ENCODE results near the gene CCDC33. TPM values are rescaled to one million over a fixed set of nuclear protein-coding genes. Genes with fewer than 3 reads are reported as not detected.

The CCDC33 gene
- total RNA-seq, 1 donor from 2014 or later: 0.25 TPM

- Histone ChIP-seq H3K36me3 (ENCODE audit: control insufficient read depth, insufficient read depth, low read length) (no peaks in the 10 kb centered on the region), H3K4me3 (ENCODE audit: low read depth, low read length) (no peak overlapping the region), H3K27me3 (ENCODE audit: control insufficient read depth, insufficient read depth, low read length) (peaks cover 2% of the 10 kb centered on the region)
- TF ChIP-seq, protein P1, sequence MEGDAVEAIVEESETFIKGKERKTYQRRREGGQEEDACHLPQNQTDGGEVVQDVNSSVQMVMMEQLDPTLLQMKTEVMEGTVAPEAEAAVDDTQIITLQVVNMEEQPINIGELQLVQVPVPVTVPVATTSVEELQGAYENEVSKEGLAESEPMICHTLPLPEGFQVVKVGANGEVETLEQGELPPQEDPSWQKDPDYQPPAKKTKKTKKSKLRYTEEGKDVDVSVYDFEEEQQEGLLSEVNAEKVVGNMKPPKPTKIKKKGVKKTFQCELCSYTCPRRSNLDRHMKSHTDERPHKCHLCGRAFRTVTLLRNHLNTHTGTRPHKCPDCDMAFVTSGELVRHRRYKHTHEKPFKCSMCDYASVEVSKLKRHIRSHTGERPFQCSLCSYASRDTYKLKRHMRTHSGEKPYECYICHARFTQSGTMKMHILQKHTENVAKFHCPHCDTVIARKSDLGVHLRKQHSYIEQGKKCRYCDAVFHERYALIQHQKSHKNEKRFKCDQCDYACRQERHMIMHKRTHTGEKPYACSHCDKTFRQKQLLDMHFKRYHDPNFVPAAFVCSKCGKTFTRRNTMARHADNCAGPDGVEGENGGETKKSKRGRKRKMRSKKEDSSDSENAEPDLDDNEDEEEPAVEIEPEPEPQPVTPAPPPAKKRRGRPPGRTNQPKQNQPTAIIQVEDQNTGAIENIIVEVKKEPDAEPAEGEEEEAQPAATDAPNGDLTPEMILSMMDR (IDR thresholded peaks at IDR 0.05; ENCODE audit: insufficient read depth, low read length, poor library complexity, severe bottlenecking): no peak
- no peak for DNase-seq (ENCODE audit: low read depth)
These were observed 7.4 kb upstream of the CCDC33 start for GRCh38 chr15:74228723-74229081.

DNA sequence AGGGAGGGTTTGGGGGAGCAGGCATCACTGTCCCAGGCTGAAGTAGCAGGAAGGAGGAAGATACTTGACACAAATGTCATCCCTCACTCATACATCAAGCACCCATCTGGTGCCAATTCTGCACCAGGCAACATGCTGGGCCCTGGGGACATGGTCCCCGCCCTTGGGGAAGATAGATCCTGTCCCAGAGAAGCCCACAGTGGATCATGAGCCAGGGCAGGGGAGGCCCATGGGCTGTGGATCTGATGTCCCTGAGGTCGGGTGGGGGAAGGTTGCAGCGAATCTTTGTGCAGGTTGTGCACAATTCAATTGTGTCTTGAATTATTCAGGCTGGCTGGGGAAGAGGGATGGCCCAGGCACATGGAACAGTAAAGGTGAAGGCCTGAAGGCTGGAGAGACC lies 6.4 kb upstream of the CCDC33 start:
- DNase-seq (ENCODE audit: low read depth): no peak
- H3K27me3 ChIP-seq (ENCODE audit: control insufficient read depth, insufficient read depth, low read length): peaks cover 2% of the 10 kb centered on the region
- TF ChIP-seq, protein P1 (IDR thresholded peaks at IDR 0.05; ENCODE audit: insufficient read depth, low read length, poor library complexity, severe bottlenecking): no peak

DNA sequence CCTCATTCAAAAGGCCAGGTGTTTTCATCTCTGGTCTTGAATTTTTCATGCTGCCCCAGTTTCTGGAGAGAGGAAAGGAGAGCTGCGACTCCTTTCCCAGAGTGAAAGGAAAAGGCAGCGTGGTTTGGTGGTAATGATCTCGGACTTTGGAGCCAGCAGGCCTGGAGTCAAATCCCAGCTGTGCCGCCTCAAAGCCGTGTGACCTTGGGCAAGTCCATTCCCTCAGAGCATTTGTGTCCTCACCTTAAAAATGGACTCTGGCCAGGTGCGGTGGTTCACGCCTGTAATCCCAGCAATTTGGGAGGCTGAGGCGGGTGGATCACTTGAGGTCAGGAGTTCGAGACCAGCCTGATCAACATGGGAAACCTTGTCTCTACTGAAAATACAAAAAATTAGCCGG lies 4.7 kb upstream of the CCDC33 start:
- DNase-seq (ENCODE audit: low read depth): no peak
- TF ChIP-seq, protein P1 (IDR thresholded peaks at IDR 0.05; ENCODE audit: insufficient read depth, low read length, poor library complexity, severe bottlenecking): no peak
- no peaks in the 10 kb centered on the region for H3K36me3 ChIP-seq (ENCODE audit: control insufficient read depth, insufficient read depth, low read length)
- peaks cover 2% of the 10 kb centered on the region for H3K27me3 ChIP-seq (ENCODE audit: control insufficient read depth, insufficient read depth, low read length)
- H3K4me3 ChIP-seq (ENCODE audit: low read depth, low read length): no peak overlapping the region

More for the DNA sequence above, 6.4 kb upstream of the CCDC33 start:
- Histone ChIP-seq H3K4me3 (ENCODE audit: low read depth, low read length) (no peak overlapping the region), H3K36me3 (ENCODE audit: control insufficient read depth, insufficient read depth, low read length) (no peaks in the 10 kb centered on the region)

DNA sequence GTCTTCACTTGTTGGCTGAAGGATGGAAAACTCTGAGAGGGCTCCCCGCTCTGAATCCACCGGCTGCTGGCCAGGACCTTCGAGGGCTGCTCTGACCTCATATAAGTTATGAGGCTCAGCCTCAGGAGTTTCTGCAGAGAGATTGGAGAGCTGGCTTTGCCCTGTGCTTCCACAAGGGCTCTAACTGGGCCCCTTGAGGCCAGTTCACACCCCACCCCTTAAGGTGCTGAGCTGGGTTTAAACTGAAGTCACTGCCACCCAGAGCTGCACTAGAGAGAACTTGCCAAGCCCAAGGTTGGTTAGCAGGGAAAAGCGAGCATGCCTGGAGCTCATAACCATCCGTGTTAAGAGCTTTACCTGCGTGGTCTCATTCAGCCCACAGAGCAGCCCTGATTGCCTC lies 2.8 kb upstream of the CCDC33 start:
- TF ChIP-seq, protein P1 (IDR thresholded peaks at IDR 0.05; ENCODE audit: insufficient read depth, low read length, poor library complexity, severe bottlenecking): no peak
- no peak for DNase-seq (ENCODE audit: low read depth)
- no peak overlapping the region for H3K4me3 ChIP-seq (ENCODE audit: low read depth, low read length)
- H3K27me3 ChIP-seq (ENCODE audit: control insufficient read depth, insufficient read depth, low read length): peaks cover 2% of the 10 kb centered on the region
- H3K36me3 ChIP-seq (ENCODE audit: control insufficient read depth, insufficient read depth, low read length): no peaks in the 10 kb centered on the region

DNA sequence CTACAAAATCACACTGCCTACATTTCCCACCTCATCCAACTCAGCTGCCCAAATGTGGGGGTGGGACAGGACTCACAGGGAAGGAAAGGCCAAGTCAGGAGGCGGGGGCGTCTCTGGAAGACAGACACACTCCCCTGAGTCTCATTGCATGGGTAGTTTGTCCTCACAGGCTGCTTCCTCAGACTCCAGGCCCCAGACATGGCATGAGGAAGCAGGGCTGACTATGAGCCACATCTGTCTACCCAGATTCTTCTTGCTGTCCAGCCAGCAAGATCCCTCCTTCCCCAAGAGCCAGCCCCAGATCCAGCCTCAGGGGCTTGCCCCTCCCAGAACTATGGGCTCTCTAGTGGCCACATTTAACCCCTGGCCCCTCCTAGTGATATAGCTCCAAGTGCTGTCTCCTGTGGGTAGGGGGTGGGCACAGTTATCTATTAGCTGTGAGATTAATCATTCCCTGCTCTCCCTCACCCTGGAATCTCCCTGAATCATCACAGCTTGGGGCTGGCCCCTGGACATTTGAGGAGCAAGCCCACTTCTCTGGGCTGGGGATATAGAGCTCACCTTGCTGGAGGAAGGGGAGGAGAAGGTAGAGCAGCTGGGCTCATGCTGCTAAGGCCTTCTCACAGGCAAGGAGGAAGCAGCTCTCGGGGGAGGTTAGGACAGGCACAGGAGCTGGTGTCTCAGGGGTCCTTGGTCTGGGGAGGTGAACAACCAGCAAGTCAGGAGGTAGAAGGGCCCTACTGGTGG lies 2.1 kb upstream of the CCDC33 start:
- H3K36me3 ChIP-seq (ENCODE audit: control insufficient read depth, insufficient read depth, low read length): no peaks in the 10 kb centered on the region
- H3K27me3 ChIP-seq (ENCODE audit: control insufficient read depth, insufficient read depth, low read length): peaks cover 2% of the 10 kb centered on the region
- no peak overlapping the region for H3K4me3 ChIP-seq (ENCODE audit: low read depth, low read length)
- TF ChIP-seq, protein P1 (IDR thresholded peaks at IDR 0.05; ENCODE audit: insufficient read depth, low read length, poor library complexity, severe bottlenecking): no peak
- no peak for DNase-seq (ENCODE audit: low read depth)

DNA sequence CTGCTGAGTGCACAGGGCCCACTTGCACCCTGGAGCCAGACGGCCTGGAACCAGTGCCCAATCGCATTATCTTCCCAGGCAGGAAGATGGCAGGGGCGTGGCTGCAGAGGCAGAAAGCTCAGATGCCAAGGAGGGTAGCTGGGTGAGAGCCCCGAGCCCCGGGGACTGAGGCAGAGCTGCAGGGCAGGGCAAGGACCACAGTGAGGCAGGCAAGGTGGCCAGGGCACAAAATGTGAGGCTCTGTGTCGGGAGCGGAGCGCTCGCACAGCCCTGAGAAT lies 1.6 kb upstream of the CCDC33 start:
- Histone ChIP-seq H3K27me3 (ENCODE audit: control insufficient read depth, insufficient read depth, low read length) (peaks cover 2% of the 10 kb centered on the region), H3K4me3 (ENCODE audit: low read depth, low read length) (no peak overlapping the region), H3K36me3 (ENCODE audit: control insufficient read depth, insufficient read depth, low read length) (no peaks in the 10 kb centered on the region)
- DNase-seq (ENCODE audit: low read depth): no peak
- TF ChIP-seq, protein P1 (IDR thresholded peaks at IDR 0.05; ENCODE audit: insufficient read depth, low read length, poor library complexity, severe bottlenecking): peak; percentile 4
